Astrocyte (in vitro differentiated cells and primary cell): ENCODE results near the gene SMAD3. TPM values are rescaled to one million over a fixed set of nuclear protein-coding genes. Genes with fewer than 3 reads are reported as not detected.

Source experiments
- DNase-seq: peaks from one replicate; pipeline ENCODE4 v3.0.0-alpha.2; 2010; ENCODE audit warnings: low read depth
- FAIRE-seq: peaks from 2 replicates; lab custom pipeline; 2011; peaks lifted over from hg19 to GRCh38; lab: Jason Lieb, UNC
- H2AFZ ChIP-seq: 2 replicates; pipeline ENCODE4 v1.6.0; 2012; ENCODE audit warnings: low read depth, low read length, inconsistent platforms
- H3K27ac ChIP-seq: 2 replicates; pipeline ENCODE4 v1.5.1; 2011; ENCODE audit warnings: low read depth, low read length, inconsistent platforms
- H3K27me3 ChIP-seq: 2 replicates; pipeline ENCODE4 v1.6.0; 2011; ENCODE audit warnings: low read length, inconsistent platforms; ENCODE audit not compliant: insufficient read depth
- H3K36me3 ChIP-seq: 2 replicates; pipeline ENCODE4 v1.5.1; 2011; ENCODE audit warnings: low read length, inconsistent platforms; ENCODE audit not compliant: insufficient read depth
- H3K4me1 ChIP-seq: 2 replicates; pipeline ENCODE4 v1.5.1; 2011; ENCODE audit warnings: low read length, inconsistent platforms; ENCODE audit not compliant: insufficient read depth
- H3K4me2 ChIP-seq: 2 replicates; pipeline ENCODE4 v1.6.0; 2012; ENCODE audit warnings: low read length, inconsistent platforms
- H3K4me3 ChIP-seq: 2 replicates; pipeline ENCODE4 v1.5.1; 2011; ENCODE audit warnings: low read depth, mild to moderate bottlenecking, low read length, inconsistent platforms; ENCODE audit not compliant: insufficient read depth
- H3K79me2 ChIP-seq: 2 replicates; pipeline ENCODE4 v1.6.0; 2012; ENCODE audit warnings: mild to moderate bottlenecking, low read length, inconsistent platforms; ENCODE audit not compliant: insufficient read depth
- H3K9ac ChIP-seq: 2 replicates; pipeline ENCODE4 v1.6.0; 2012; ENCODE audit warnings: mild to moderate bottlenecking, low read length, inconsistent platforms
- H3K9me3 ChIP-seq: 2 replicates; pipeline ENCODE4 v1.5.1; 2012; ENCODE audit warnings: low read depth, mild to moderate bottlenecking, low read length, inconsistent platforms; ENCODE audit not compliant: insufficient read depth
- H4K20me1 ChIP-seq: 2 replicates; pipeline ENCODE4 v1.6.0; 2012; ENCODE audit warnings: low read length, inconsistent platforms; ENCODE audit not compliant: insufficient read depth
- H3K27ac Mint-ChIP-seq: one replicate; pipeline ENCODE4 v1.8.0; 2021; ENCODE audit warnings: mild to moderate bottlenecking, mixed read lengths; ENCODE audit not compliant: unreplicated experiment
- H3K27me3 Mint-ChIP-seq: one replicate; pipeline ENCODE4 v1.8.0; 2021; ENCODE audit warnings: low read depth, mixed read lengths; ENCODE audit not compliant: unreplicated experiment
- H3K36me3 Mint-ChIP-seq: one replicate; pipeline ENCODE4 v1.8.0; 2021; ENCODE audit warnings: low read depth, mixed read lengths; ENCODE audit not compliant: unreplicated experiment
- H3K4me1 Mint-ChIP-seq: one replicate; pipeline ENCODE4 v1.8.0; 2021; ENCODE audit warnings: low read depth, mixed read lengths; ENCODE audit not compliant: unreplicated experiment
- H3K4me3 Mint-ChIP-seq: one replicate; pipeline ENCODE4 v1.8.0; 2021; ENCODE audit warnings: mild to moderate bottlenecking, moderate library complexity, mixed read lengths; ENCODE audit not compliant: unreplicated experiment
- H3K9me3 Mint-ChIP-seq: one replicate; pipeline ENCODE4 v1.8.0; 2021; ENCODE audit warnings: mild to moderate bottlenecking, mixed read lengths; ENCODE audit not compliant: unreplicated experiment
- EZH2 ChIP-seq: IDR thresholded peaks from 2 replicates; pipeline ENCODE4 v1.6.1; 2012; ENCODE audit warnings: mild to moderate bottlenecking, low read length, inconsistent platforms; ENCODE audit not compliant: insufficient read depth
- total RNA-seq: library from RNA; stranded (reverse); gene quantifications from 2 replicates; pipeline ENCODE4 v1.2.1, GENCODE V29; 2021
- TF ChIP-seq, protein P1 (sequence below): IDR thresholded peaks from 2 replicates; pipeline ENCODE4 v1.5.1; 2011; ENCODE audit warnings: low read depth, mild to moderate bottlenecking, inconsistent platforms, low read length, moderate library complexity; ENCODE audit not compliant: insufficient read depth

The SMAD3 gene
- total RNA-seq, 1 donor from 2014 or later: 78.0 TPM

- TF ChIP-seq, protein P1, sequence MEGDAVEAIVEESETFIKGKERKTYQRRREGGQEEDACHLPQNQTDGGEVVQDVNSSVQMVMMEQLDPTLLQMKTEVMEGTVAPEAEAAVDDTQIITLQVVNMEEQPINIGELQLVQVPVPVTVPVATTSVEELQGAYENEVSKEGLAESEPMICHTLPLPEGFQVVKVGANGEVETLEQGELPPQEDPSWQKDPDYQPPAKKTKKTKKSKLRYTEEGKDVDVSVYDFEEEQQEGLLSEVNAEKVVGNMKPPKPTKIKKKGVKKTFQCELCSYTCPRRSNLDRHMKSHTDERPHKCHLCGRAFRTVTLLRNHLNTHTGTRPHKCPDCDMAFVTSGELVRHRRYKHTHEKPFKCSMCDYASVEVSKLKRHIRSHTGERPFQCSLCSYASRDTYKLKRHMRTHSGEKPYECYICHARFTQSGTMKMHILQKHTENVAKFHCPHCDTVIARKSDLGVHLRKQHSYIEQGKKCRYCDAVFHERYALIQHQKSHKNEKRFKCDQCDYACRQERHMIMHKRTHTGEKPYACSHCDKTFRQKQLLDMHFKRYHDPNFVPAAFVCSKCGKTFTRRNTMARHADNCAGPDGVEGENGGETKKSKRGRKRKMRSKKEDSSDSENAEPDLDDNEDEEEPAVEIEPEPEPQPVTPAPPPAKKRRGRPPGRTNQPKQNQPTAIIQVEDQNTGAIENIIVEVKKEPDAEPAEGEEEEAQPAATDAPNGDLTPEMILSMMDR: no peak
- no peak for TF ChIP-seq EZH2
- Histone ChIP-seq H3K27ac (no peak overlapping the region), H3K27me3 (no peaks in the 10 kb centered on the region), H4K20me1 (no peaks in the 10 kb centered on the region), H3K4me3 (no peak overlapping the region), H3K9me3 (no peaks in the 10 kb centered on the region), H3K36me3 (peaks cover 35% of the 10 kb centered on the region), H3K9ac (no peak overlapping the region), H3K4me1 (peaks cover 12% of the 10 kb centered on the region), H2AFZ (no peak overlapping the region), H3K4me2 (no peak overlapping the region), H3K79me2 (no peaks in the 10 kb centered on the region)
- peaks cover 34% of the 10 kb centered on the region for H3K4me1 Mint-ChIP-seq
- H3K4me3 Mint-ChIP-seq: no peak overlapping the region
- FAIRE-seq (no peak), DNase-seq (no peak)
- no peaks in the 10 kb centered on the region for H3K9me3 Mint-ChIP-seq
- H3K27me3 Mint-ChIP-seq: no peaks in the 10 kb centered on the region
- H3K27ac Mint-ChIP-seq: no peak overlapping the region
- peaks cover 12% of the 10 kb centered on the region for H3K36me3 Mint-ChIP-seq
These were observed 137.6 kb downstream of the SMAD3 start for GRCh38 chr15:67202991-67203390.

GRCh38 chr15:67207555-67208207 lies 142.3 kb downstream of the SMAD3 start:
- peaks cover 35% of the 10 kb centered on the region for H3K36me3 ChIP-seq
- Mint-ChIP-seq H3K36me3 (peaks cover 13% of the 10 kb centered on the region), H3K27ac (no peak overlapping the region), H3K4me3 (no peak overlapping the region), H3K9me3 (no peaks in the 10 kb centered on the region), H3K4me1 (no peaks in the 10 kb centered on the region), H3K27me3 (no peaks in the 10 kb centered on the region)
- no peak overlapping the region for H3K27ac ChIP-seq
- H3K9me3 ChIP-seq: no peaks in the 10 kb centered on the region
- TF ChIP-seq, protein P1: no peak
- no peak for TF ChIP-seq EZH2
- no peaks in the 10 kb centered on the region for H3K4me1 ChIP-seq
- no peak for FAIRE-seq
- no peaks in the 10 kb centered on the region for H3K27me3 ChIP-seq
- no peak for DNase-seq
- H3K9ac ChIP-seq: no peak overlapping the region
- no peak overlapping the region for H3K4me2 ChIP-seq
- H3K4me3 ChIP-seq: no peak overlapping the region
- H3K79me2 ChIP-seq: no peaks in the 10 kb centered on the region
- no peaks in the 10 kb centered on the region for H4K20me1 ChIP-seq
- H2AFZ ChIP-seq: no peak overlapping the region

DNA sequence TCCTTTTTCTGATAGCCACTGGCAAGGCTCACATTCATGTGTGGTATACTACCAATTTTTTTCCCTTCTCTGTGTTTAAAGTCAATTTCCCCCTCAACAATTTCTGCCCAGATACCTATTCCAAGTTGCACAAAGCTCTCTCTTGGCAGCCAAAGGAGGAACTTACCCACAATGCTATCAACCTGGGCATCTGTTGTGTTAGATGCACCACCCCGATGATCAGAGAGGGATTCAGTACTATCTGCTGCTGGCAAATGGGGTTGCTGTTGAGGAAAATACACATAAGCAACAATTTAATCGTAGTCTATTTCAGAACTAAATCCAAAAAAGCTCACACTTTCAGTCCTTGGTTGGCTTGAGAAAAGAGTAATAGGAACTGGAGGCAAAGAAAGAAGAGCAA lies 143.0 kb downstream of the SMAD3 start:
- Histone ChIP-seq H3K4me2 (no peak overlapping the region), H3K9ac (no peak overlapping the region), H2AFZ (no peak overlapping the region), H3K4me1 (no peaks in the 10 kb centered on the region), H3K79me2 (no peaks in the 10 kb centered on the region), H4K20me1 (no peaks in the 10 kb centered on the region), H3K9me3 (no peaks in the 10 kb centered on the region), H3K36me3 (peaks cover 28% of the 10 kb centered on the region), H3K27me3 (no peaks in the 10 kb centered on the region), H3K4me3 (no peak overlapping the region), H3K27ac (no peak overlapping the region)
- FAIRE-seq (no peak), DNase-seq (no peak)
- Mint-ChIP-seq H3K36me3 (peaks cover 13% of the 10 kb centered on the region), H3K27ac (no peak overlapping the region), H3K9me3 (no peaks in the 10 kb centered on the region), H3K27me3 (no peaks in the 10 kb centered on the region), H3K4me1 (no peaks in the 10 kb centered on the region), H3K4me3 (no peak overlapping the region)
- TF ChIP-seq EZH2: no peak
- TF ChIP-seq, protein P1: no peak
